ENCODE measurements around the gene APOL2.
"Not testable (repeated sequence)": the region's sequence is repeated elsewhere in the genome, so short reads cannot be mapped to it uniquely, and the experiment has no call there.

APOL2 gene

DNA sequence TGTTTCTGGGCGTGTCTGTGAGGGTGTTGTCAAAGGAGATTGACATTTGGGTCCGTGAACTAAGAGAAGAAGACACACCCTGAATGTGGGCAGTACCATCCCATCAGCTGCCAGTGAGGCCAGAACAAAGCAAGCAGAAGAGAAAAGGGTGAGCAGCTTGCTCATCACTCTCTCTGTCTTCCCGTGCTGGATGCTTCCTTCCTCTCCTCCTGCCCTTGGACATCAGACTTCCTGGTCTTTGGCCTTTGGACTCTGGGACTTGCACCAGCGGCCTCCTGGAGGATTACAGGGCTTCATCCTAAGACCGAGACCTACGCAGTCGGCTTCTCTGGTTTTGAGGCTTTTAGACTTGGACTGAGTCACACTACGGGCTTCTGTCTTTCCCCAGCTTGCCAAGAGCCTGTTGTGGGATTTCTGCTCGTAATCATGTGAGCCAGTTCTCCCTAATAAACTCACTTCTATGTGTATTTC, 18.8 kb downstream of the APOL2 start:
- DNase-seq = no peak

DNA sequence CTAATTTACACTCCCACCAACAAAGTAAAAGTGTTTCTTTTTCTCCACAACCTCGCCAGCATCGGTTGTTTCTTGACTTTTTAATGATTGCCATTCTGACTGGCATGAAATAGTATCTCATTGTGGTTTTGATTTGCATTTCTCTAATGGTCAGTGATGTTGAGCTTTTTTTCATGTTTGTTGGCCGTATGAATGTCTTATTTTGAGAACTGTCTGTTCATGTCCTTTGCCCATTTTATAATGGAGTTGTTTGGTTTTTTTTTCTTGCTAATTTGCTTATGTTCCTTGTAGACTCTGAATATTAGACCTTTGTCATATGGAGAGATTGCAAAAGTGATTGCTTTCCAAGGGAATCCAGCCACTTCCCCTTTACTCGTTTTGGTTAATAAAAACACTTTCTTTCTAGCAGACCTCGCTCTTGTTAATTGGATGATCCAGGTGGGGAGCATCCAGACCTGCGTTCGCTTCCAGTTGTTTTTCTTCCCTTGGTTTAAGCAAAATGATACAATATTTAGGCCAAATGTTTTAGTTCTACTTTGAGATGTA, 20.6 kb downstream of the APOL2 start:
- no peak for DNase-seq

GRCh38 chr22:36215981-36216380, 23.3 kb downstream of the APOL2 start:
- DNase-seq = no peak

GRCh38 chr22:36213586-36213985, 25.7 kb downstream of the APOL2 start:
- DNase-seq = no peak

DNA sequence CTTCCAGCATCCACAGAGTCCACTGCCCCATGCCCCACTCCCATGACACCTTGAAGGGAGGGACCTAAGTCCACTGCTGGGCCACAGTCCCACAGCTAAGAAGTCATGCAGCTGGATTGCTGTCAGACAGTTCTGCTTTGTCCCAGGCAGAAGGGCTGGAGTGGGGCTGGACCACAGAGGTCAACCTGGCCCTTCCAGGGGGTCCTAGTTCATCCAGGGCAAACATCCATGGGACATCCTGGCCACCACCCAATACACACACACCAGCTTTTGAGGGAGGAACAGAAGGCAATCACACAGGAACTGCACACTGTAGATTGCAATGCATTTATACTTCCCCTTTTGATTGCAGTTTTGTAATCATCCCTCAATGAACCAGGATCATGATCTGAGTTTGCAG, 26.4 kb downstream of the APOL2 start:
- DNase-seq = no peak

- no peak for DNase-seq
These were observed 28.0 kb downstream of the APOL2 start for GRCh38 chr22:36211237-36211861.

GRCh38 chr22:36210224-36210623, 29.1 kb downstream of the APOL2 start:
- no peak for DNase-seq

DNA sequence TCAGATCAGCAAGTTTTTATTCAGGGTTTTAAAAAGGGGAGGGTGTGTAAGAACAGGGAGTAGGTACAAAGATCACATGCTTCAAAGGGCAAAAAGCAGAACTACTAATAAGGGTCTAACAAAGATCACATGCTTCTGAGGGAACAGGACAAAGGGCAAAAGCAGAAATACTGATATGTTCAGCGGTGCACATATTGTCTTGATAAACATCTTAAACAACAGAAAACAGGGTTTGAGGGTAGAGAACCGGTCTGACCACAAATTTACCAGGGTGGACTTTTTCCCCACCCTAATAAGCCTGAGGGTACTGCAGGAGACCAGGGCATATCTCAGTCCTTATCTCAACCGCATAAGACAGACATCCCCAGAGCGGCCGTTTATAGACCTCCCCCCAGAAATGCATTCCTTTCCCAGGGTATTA, 29.8 kb downstream of the APOL2 start:
- not testable (repeated sequence) for DNase-seq

- no peak for DNase-seq
These were observed 30.4 kb downstream of the APOL2 start for GRCh38 chr22:36208914-36209313.

GRCh38 chr22:36208162-36208765, 31.1 kb downstream of the APOL2 start:
- no peak for DNase-seq

- no peak for DNase-seq
These were observed 33.1 kb downstream of the APOL2 start for GRCh38 chr22:36206255-36206654.

- DNase-seq = not testable (repeated sequence)
These were observed 33.8 kb downstream of the APOL2 start for GRCh38 chr22:36205573-36205972.

DNA sequence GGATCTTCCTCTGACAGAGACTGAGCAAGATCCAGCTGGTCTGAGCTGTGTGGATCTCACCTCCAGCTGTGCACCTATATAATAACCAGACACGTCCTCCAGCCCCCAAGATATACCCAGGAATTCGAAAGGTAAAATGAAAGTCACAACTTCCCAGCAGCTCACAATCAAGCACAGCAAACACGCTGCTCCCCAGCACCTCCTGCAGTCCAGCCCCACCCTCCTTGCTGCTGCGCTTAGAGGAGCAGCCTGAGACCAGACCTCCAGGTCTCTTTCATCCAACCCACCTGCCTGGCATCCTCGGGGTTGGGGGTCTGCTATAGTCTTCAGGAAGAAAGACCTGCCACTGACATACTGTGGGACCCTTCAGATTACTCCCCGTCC, 34.7 kb downstream of the APOL2 start:
- DNase-seq = no peak

- DNase-seq = no peak
These were observed 35.2 kb downstream of the APOL2 start for GRCh38 chr22:36204001-36204631.

GRCh38 chr22:36203441-36203840, 35.9 kb downstream of the APOL2 start:
- not testable (repeated sequence) for DNase-seq

- not testable (repeated sequence) for DNase-seq
These were observed 36.4 kb downstream of the APOL2 start for GRCh38 chr22:36202906-36203305.

DNA sequence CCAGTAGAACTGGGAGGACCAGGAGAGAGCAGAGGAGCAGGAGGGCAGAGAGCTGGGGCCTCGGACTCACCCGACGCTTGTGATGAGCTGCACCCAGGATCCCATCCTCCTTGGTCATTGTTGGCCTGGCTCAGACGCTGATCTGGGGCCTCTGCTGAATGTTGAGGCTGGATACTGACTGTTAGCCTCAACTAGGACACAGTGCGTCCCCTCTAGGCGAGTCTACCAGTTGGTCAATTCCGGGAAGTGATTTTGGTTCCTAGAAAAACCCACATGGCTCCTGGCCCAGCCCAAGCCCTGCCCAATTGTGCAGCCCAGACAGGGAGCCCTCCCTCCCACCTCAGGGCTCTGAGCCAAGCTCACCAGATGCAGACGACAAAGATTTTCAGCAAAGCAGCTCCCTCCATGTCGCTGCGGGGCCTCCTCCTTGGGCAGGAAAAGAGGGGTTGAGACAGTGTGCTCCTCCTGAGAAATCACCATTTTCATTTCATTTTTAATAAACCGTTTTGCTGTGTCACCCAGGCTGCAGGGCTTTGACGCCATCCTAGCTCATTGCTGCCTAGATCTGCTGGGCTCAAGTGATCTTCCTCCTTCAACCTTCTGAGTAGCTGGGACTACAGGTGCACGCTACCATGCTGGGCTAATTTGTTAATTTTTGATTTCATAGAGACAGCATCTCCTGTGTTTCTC, 37.6 kb downstream of the APOL2 start, which contains the start of gene APOL4:
Gene APOL4, minus strand, starts transcription at position 180 of the 690 bp plus-strand sequence. Its CDS starts 75 bp downstream, at position 105.
- no peak for DNase-seq

GRCh38 chr22:36201025-36201424, 38.3 kb downstream of the APOL2 start:
- DNase-seq = not testable (repeated sequence)

DNA sequence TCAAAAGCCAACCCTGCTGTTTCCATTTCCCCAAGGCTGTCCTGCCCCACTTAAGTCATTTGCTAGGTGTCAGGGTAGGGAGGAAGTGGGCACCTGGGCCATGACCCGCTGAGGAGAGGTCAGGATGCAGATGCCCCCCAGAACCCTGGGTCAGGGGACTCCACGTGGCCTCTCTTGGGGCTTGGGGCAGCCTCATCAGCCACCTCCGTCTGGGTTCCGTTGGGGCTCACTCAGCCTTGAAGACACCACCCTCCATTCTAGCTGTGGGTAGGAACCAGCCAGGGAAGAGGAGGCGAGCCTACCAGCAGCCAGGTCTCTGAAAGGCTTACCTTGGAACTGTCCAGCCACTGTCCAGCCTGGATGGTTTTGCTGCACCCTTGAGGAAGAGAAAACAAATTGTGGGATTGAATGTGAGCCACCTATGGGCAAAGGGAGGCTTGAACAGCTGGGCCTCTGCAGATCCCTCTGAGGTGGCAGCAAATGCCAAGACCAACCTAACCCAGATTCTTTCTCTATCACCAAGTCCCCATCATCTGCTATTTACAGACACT, 40.3 kb downstream of the APOL2 start:
- no peak for DNase-seq

DNA sequence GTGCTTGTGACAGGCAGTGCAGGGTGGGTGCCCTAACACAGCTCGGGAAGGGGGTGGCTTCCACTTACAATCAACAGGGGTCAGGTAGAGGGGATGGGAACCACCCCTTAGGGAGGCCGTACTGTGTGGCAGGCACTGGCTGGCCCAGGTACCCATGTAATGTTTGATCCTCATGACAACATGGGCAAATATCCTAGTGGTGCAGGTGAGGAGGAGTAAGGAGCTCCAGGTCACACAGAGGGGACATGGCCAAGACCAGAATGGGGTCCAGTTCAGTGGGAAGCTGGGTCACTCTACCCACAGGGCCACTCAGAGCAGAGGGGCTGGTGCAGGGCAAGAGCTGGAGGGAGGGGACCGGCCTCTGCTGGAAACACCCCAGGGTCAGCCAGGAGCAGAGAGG, 40.8 kb downstream of the APOL2 start:
- no peak for DNase-seq

DNA sequence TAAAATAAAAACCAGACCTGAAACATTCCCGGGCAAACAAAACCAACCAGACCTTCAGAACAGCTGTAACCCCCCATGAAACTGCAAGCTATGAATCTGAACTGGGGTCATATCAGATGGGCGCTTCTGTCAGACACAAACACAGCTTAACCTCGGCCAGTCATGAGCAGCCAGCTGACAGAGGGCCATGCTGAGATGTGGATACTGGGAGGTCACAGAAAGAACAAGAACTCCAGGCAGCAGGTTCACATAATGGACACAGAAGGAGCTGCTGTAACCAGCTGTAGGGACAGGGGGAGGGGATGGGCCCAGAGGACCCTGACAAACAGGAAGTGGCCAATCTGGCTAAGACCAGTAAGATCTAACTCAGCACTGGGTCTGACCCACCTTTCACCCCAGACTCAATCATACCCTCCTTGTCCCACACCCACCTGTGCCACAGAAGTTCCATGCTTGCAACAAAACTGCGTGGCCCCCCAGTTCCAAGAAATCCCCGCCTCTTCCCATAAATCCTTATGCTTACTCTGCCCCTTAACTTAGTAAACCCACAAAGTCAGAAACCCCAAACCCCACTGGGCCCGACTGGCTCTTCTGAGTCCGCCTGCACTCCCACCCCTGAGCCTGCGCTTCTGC, 41.7 kb downstream of the APOL2 start:
- no peak for DNase-seq

DNA sequence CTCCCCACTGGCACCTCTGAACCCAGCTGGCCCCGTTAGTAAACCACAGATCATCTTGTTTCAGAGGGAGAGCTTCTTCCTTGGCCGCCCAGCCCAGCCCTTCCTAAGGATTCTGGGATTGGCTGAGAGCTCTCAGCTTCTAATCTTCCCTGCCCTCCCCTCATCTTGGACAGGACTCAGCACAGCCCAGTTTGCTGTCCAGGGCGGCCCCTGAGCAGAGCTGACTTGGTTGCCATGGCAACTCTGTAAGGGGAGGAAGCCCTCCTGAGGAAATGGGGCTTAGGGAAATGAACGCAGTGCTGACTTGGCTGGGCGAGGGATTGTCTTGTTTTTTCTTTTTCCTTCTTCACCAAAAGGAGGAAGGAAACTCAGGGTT, 42.3 kb downstream of the APOL2 start:
- DNase-seq = no peak

All from NCI-H187 (cell line).